Lower lobe of right lung (tissue), 2 donors: ENCODE results near the gene KANSL3. TPM values are rescaled to one million over a fixed set of nuclear protein-coding genes. Genes with fewer than 3 reads are reported as not detected.

ENCODE experiments used
- ATAC-seq, 2 donors: fragments of 200-7000 bp; cut with Tn5 transposase; one replicate each; pipeline ENCODE4 v1.9.1; 2020 to 2022; ENCODE audit warnings: mild to moderate bottlenecking in 2 of 2, moderate library complexity in 2 of 2
- DNase-seq: peaks from one replicate; pipeline ENCODE4 v3.0.0-alpha.2; 2020
- H3K27ac ChIP-seq: fragments of 200-600 bp; one replicate; pipeline ENCODE4 v1.8.0; 2022
- H3K27me3 ChIP-seq: fragments of 200-600 bp; one replicate; pipeline ENCODE4 v1.8.0; 2022; ENCODE audit warnings: low read depth
- H3K36me3 ChIP-seq: fragments of 200-600 bp; one replicate; pipeline ENCODE4 v1.8.0; 2022; ENCODE audit warnings: mild to moderate bottlenecking
- H3K4me1 ChIP-seq: fragments of 200-600 bp; one replicate; pipeline ENCODE4 v1.8.0; 2022
- H3K4me3 ChIP-seq: fragments of 200-600 bp; one replicate; pipeline ENCODE4 v1.8.0; 2022; ENCODE audit warnings: mild to moderate bottlenecking
- H3K9me3 ChIP-seq: fragments of 200-600 bp; one replicate; pipeline ENCODE4 v1.8.0; 2022
- intact Hi-C: fragments of 100-400 bp; cut with DNase I; formaldehyde crosslinking; loops from one replicate; pipeline ENCODE4 v1.11.0; 2022
- total RNA-seq: library from RNA; stranded (reverse); fragmentation: NEBNext Ultra II Directional; extraction: Animal tissue kit (Norgen Biotek cat#: 25700); gene quantifications from one replicate; pipeline ENCODE4 v1.2.1, GENCODE V29; 2021
- TF ChIP-seq, protein P1 (sequence below): fragments of 200-600 bp; IDR thresholded peaks from one replicate; pipeline ENCODE4 v1.8.0; 2022; ENCODE audit warnings: antibody characterized with exemption, mild to moderate bottlenecking
- donor health status: DM: no; HTN: yes; CAD: no; lungs with severe emphysema.

The KANSL3 gene
- total RNA-seq, 1 donor from 2014 or later, result 45.0 TPM

DNA sequence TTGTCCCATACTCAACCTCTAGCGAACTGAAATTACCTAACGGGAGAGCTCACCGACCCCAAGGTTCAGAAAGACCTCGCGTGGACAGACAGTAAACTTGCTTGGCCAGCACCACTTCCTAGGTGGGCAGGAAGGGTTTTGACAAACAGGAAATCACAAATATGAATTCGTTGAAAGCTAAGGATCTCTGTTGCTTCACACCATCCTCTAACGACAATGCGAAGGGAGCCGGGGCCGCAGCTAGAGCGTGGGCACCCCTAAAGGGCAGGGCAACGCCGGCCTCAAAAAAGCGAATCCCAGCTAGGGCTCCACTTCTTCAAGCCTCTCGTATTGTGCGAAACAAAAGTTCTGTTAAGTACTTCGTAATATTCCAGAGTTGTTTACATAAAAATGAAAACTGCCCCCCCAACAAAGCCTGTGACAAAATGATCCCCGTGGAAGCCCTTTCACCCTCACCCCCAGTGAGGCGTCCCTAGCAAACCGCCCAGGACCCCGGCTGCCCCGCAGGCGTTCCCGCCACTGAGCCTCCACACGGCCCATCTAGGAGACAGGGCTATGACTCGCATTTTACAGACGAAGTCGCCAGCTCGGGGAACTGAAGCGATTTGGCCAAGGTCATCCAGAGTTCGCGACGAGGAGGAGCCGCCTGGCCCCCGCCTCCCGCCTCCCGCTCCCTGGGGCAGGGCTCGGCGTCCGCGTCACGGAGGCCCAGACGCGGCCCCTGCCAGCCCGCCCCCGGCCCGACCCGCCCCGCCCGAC is 548 bp downstream of the KANSL3 start:
- Histone ChIP-seq H3K27ac (peak overlapping the region; percentile 94), H3K27me3 (no peaks in the 10 kb centered on the region), H3K4me3 (peak overlapping the region; percentile 74), H3K9me3 (no peaks in the 10 kb centered on the region), H3K36me3 (peaks cover 24% of the 10 kb centered on the region), H3K4me1 (peaks cover 32% of the 10 kb centered on the region)
- intact Hi-C loops, result no loop called here
- peak; percentile 95 to 96 for ATAC-seq
- peak; percentile 93 for DNase-seq
- TF ChIP-seq, protein P1, sequence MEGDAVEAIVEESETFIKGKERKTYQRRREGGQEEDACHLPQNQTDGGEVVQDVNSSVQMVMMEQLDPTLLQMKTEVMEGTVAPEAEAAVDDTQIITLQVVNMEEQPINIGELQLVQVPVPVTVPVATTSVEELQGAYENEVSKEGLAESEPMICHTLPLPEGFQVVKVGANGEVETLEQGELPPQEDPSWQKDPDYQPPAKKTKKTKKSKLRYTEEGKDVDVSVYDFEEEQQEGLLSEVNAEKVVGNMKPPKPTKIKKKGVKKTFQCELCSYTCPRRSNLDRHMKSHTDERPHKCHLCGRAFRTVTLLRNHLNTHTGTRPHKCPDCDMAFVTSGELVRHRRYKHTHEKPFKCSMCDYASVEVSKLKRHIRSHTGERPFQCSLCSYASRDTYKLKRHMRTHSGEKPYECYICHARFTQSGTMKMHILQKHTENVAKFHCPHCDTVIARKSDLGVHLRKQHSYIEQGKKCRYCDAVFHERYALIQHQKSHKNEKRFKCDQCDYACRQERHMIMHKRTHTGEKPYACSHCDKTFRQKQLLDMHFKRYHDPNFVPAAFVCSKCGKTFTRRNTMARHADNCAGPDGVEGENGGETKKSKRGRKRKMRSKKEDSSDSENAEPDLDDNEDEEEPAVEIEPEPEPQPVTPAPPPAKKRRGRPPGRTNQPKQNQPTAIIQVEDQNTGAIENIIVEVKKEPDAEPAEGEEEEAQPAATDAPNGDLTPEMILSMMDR, result no peak

DNA sequence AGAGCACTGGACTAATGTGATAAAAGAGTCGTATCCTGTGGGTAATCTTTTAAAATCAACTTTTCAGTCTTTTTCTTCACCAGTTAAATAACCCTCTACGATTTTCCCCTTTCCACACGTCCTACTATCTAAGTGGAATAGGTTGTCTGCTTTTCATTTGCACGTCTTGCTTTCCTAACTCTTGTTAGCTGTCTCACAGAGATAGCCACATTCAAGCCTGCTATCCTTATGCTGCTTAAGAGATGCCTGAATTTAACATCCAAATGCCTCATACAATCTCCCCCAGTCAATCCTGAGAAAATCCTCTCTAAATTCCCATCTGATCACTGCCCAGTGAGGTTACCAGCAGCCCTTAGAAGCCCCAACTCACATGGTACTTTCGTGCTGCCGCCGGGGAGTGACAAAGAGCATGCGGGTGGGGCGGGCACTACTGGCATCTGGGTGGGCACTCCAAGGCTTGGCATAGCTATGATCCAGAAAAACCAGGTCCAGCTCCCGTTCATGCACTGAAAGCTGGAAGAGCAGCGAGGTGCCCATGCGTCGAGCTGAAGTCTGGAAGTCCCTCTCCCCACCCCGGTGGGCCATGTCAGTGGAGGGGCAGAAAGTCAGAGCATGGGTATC is 1.5 kb downstream of the KANSL3 start:
- Histone ChIP-seq H3K36me3 (peaks cover 30% of the 10 kb centered on the region), H3K27ac (peak overlapping the region; percentile 94), H3K4me3 (peak overlapping the region; percentile 74), H3K4me1 (peaks cover 41% of the 10 kb centered on the region), H3K9me3 (no peaks in the 10 kb centered on the region), H3K27me3 (no peaks in the 10 kb centered on the region)
- intact Hi-C loops, result no loop called here
- no peak for ATAC-seq
- TF ChIP-seq, protein P1, result no peak
- DNase-seq, result no peak

DNA sequence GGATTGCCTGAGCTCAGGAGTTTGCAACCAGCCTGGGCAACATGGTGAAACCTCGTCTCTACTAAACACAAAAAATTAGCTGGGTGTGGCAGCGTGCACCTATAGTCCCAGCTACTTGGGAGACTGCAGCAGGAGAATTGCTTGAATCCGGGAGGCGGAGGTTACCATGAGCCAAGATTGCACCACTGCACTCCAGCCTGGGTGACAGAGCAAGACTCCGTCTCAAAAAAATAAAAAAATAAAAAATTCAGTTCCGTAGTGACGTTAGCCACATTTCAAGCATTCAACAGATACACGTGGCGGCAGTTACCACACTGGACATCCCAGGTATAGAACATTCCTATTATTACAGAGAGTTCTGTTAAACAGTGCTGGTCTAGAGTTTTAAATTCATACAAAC is 4.5 kb downstream of the KANSL3 start:
- Histone ChIP-seq H3K4me1 (peaks cover 50% of the 10 kb centered on the region), H3K27ac (no peak overlapping the region), H3K36me3 (peaks cover 60% of the 10 kb centered on the region), H3K9me3 (no peaks in the 10 kb centered on the region), H3K4me3 (no peak overlapping the region), H3K27me3 (no peaks in the 10 kb centered on the region)
- DNase-seq, result no peak
- TF ChIP-seq, protein P1, result no peak
- no peak for ATAC-seq
- intact Hi-C loops, result no loop called here

DNA sequence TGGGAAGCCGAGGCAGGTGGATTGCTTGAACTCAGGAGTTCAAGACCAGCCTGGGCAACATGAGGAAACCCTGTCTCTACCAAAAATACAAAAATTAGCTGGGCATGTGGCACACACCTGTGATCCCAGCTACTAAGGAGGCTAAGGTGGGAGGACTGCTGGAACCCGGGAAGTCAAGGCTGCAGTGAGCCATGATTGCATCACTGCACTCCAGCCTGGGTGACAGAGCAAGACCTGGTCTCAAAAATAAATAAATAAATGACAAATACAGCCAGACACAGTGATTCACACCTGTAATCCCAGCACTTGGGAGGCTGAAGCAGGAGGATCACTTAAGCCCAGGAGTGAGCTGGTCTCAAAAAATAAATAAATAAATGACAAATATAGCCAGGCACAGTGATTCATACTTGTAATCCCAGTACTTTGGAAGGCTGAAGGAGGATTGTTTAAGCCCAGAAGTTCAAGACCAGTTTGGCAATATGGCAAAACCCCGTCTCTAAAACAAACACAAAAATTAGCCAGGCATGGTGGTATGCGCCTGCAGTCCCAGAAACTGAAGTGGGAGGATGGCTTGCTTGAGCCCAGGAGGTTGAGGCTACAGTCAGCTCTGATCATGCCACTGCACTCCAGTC is 6.2 kb downstream of the KANSL3 start:
- TF ChIP-seq, protein P1, result no peak
- no peaks in the 10 kb centered on the region for H3K9me3 ChIP-seq
- H3K27ac ChIP-seq, result peak overlapping the region; percentile 46
- no peak overlapping the region for H3K4me3 ChIP-seq
- H3K4me1 ChIP-seq, result peaks cover 52% of the 10 kb centered on the region
- DNase-seq (no peak), ATAC-seq (peak; percentile 47 to 65)
- H3K36me3 ChIP-seq, result peaks cover 73% of the 10 kb centered on the region
- no peaks in the 10 kb centered on the region for H3K27me3 ChIP-seq
- intact Hi-C loops, result no loop called here

DNA sequence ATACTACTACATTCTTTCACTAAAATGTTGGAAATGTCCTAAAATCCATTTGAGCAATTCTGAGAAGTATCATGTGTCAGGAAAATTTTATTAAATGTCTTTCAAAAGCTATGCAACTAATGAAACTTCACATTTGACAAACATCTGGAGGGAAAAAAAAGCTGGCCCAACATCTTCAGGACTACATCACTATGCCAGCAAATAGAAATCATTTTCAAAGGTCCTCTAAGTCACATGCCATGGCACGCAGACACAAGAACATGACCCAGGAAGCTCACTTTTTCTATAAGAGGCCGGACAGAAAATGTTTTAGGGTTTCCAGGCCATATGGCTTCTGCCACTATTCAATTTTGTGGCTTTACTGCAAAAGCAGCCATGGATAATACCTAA is 11.6 kb downstream of the KANSL3 start:
- Histone ChIP-seq H3K4me1 (peaks cover 30% of the 10 kb centered on the region), H3K27ac (peak overlapping the region; percentile 37), H3K4me3 (no peak overlapping the region), H3K27me3 (no peaks in the 10 kb centered on the region), H3K36me3 (peaks cover 56% of the 10 kb centered on the region), H3K9me3 (no peaks in the 10 kb centered on the region)
- TF ChIP-seq, protein P1, result no peak
- intact Hi-C loops, result no loop called here
- no peak for DNase-seq
- ATAC-seq, result no peak
